ENCODE measurements around the gene BICDL2. TPM values are rescaled to one million over a fixed set of nuclear protein-coding genes. Genes with fewer than 3 reads are reported as not detected.
A peak's percentile ranks its signal among the peaks of the same experiment; 100 is the strongest.

The BICDL2 gene
- total and polyA plus RNA-seq, 8 donors, result 48.9 to 325 (median 71.9) TPM

GRCh38 chr16:3004781-3005284 is 31.9 kb downstream of the BICDL2 start:
- no peak for FAIRE-seq
- 3% methylated on average over 25 of the region's 25 CpGs for WGBS, 2 donors
- Histone ChIP-seq H3K36me3 (no peaks in the 10 kb centered on the region), H3K4me1 (peaks cover 31 to 43% (median 32%) of the 10 kb centered on the region in 3 donors), H3K27me3 (no peaks in the 10 kb centered on the region), H3K27ac (peak overlapping the region; percentile 53 to 93 (median 79)), H3K4me3 (peak overlapping the region; percentile 11 to 51 (median 31)), H3K9me3 (no peaks in the 10 kb centered on the region)
- DNase-seq, result peak in 5 of 6 donors; percentile 74 to 89 (median 79)
- ATAC-seq, result peak in 2 of 4 donors; percentile 11 to 13
- intact Hi-C loops (cut with DNase I), result no loop called here
- TF ChIP-seq CTCF (IDR thresholded peaks at IDR 0.05), result no peak

- WGBS, 2 donors, result 0 to 1% methylated on average over 20 to 65 of the region's 67 CpGs
- FAIRE-seq, result no peak
- H3K27ac ChIP-seq, result no peak overlapping the region
Observed at GRCh38 chr16:3004319-3004718, 32.4 kb downstream of the BICDL2 start.

GRCh38 chr16:3003582-3004270 is 33.0 kb downstream of the BICDL2 start:
- H3K4me3 ChIP-seq, result peak overlapping the region in 2 of 4 donors; percentile 13 to 51
- peak; percentile 80 to 94 (median 84) for ATAC-seq
- peak; percentile 97 to 99 (median 99) for DNase-seq
- H3K36me3 ChIP-seq, result no peaks in the 10 kb centered on the region
- TF ChIP-seq CTCF (IDR thresholded peaks at IDR 0.05), result peak in 1 of 4 donors; percentile 41
- no peaks in the 10 kb centered on the region for H3K27me3 ChIP-seq
- H3K27ac ChIP-seq, result no peak overlapping the region
- H3K9me3 ChIP-seq, result no peaks in the 10 kb centered on the region
- peaks cover 23 to 32% (median 31%) of the 10 kb centered on the region in 3 donors for H3K4me1 ChIP-seq
- 6 to 8% methylated on average over 47 to 58 of the region's 58 CpGs for WGBS, 2 donors
- peak; percentile 82 for FAIRE-seq
- intact Hi-C loops (cut with DNase I), result no loop called here

More at GRCh38 chr16:3004319-3004718, 32.4 kb downstream of the BICDL2 start:
- H3K4me1 ChIP-seq, result peaks cover 27 to 38% (median 31%) of the 10 kb centered on the region in 3 donors
- no peaks in the 10 kb centered on the region for H3K27me3 ChIP-seq
- H3K36me3 ChIP-seq, result no peaks in the 10 kb centered on the region
- ATAC-seq, result no peak
- peak in 2 of 6 donors; percentile 72 for DNase-seq
- no peaks in the 10 kb centered on the region for H3K9me3 ChIP-seq
- H3K4me3 ChIP-seq, result peak overlapping the region in 1 of 4 donors; percentile 51
- intact Hi-C loops (cut with DNase I), result no loop called here
- no peak for TF ChIP-seq CTCF (IDR thresholded peaks at IDR 0.05)

- Histone ChIP-seq H3K9me3 (no peaks in the 10 kb centered on the region), H3K27me3 (no peaks in the 10 kb centered on the region), H3K36me3 (no peaks in the 10 kb centered on the region), H3K27ac (no peak overlapping the region), H3K4me3 (no peak overlapping the region), H3K4me1 (peaks cover 4 to 8% (median 8%) of the 10 kb centered on the region in 3 donors)
- intact Hi-C loops (cut with DNase I), result no loop called here
- DNase-seq (peak in 1 of 6 donors; percentile 77), ATAC-seq (no peak), FAIRE-seq (no peak)
- TF ChIP-seq CTCF (IDR thresholded peaks at IDR 0.05), result no peak
- 85 to 91% methylated on average over 12 of the region's 12 CpGs for WGBS, 2 donors
Observed at GRCh38 chr16:3001316-3001715, 35.4 kb downstream of the BICDL2 start.

- Histone ChIP-seq H3K36me3 (no peaks in the 10 kb centered on the region), H3K4me3 (no peak overlapping the region), H3K4me1 (peaks cover 0 to under 1% (median under 1%) of the 10 kb centered on the region in 3 donors), H3K9me3 (no peaks in the 10 kb centered on the region), H3K27me3 (no peaks in the 10 kb centered on the region), H3K27ac (no peak overlapping the region)
- WGBS, 2 donors, result 86 to 91% methylated on average over 4 of the region's 4 CpGs
- intact Hi-C loops (cut with DNase I), result no loop called here
- TF ChIP-seq CTCF (IDR thresholded peaks at IDR 0.05), result no peak
- ATAC-seq (no peak), FAIRE-seq (no peak), DNase-seq (peak in 1 of 6 donors; percentile 70)
Observed at GRCh38 chr16:3000540-3000939, 36.2 kb downstream of the BICDL2 start.
